Lower lobe of right lung (tissue), 2 donors: Measurements from ENCODE around the gene NRN1L. TPM values are rescaled to one million over a fixed set of nuclear protein-coding genes. Genes with fewer than 3 reads are reported as not detected.

Source experiments
- ATAC-seq, 2 donors: fragments of 200-7000 bp; cut with Tn5 transposase; one replicate each; pipeline ENCODE4 v1.9.1; 2020 to 2022; ENCODE audit warnings: mild to moderate bottlenecking in 2 of 2, moderate library complexity in 2 of 2
- DNase-seq: peaks from one replicate; pipeline ENCODE4 v3.0.0-alpha.2; 2020
- H3K27ac ChIP-seq: fragments of 200-600 bp; one replicate; pipeline ENCODE4 v1.8.0; 2022
- H3K27me3 ChIP-seq: fragments of 200-600 bp; one replicate; pipeline ENCODE4 v1.8.0; 2022; ENCODE audit warnings: low read depth
- H3K36me3 ChIP-seq: fragments of 200-600 bp; one replicate; pipeline ENCODE4 v1.8.0; 2022; ENCODE audit warnings: mild to moderate bottlenecking
- H3K4me1 ChIP-seq: fragments of 200-600 bp; one replicate; pipeline ENCODE4 v1.8.0; 2022
- H3K4me3 ChIP-seq: fragments of 200-600 bp; one replicate; pipeline ENCODE4 v1.8.0; 2022; ENCODE audit warnings: mild to moderate bottlenecking
- H3K9me3 ChIP-seq: fragments of 200-600 bp; one replicate; pipeline ENCODE4 v1.8.0; 2022
- intact Hi-C: fragments of 100-400 bp; cut with DNase I; formaldehyde crosslinking; loops from one replicate; pipeline ENCODE4 v1.11.0; 2022
- total RNA-seq: library from RNA; stranded (reverse); fragmentation: NEBNext Ultra II Directional; extraction: Animal tissue kit (Norgen Biotek cat#: 25700); gene quantifications from one replicate; pipeline ENCODE4 v1.2.1, GENCODE V29; 2021
- TF ChIP-seq, protein P1 (sequence below): fragments of 200-600 bp; IDR thresholded peaks from one replicate; pipeline ENCODE4 v1.8.0; 2022; ENCODE audit warnings: antibody characterized with exemption, mild to moderate bottlenecking
- donor health status: DM: no; HTN: yes; CAD: no; lungs with severe emphysema.

Gene NRN1L
- total RNA-seq, 1 donor from 2014 or later: 1.7 TPM

DNA sequence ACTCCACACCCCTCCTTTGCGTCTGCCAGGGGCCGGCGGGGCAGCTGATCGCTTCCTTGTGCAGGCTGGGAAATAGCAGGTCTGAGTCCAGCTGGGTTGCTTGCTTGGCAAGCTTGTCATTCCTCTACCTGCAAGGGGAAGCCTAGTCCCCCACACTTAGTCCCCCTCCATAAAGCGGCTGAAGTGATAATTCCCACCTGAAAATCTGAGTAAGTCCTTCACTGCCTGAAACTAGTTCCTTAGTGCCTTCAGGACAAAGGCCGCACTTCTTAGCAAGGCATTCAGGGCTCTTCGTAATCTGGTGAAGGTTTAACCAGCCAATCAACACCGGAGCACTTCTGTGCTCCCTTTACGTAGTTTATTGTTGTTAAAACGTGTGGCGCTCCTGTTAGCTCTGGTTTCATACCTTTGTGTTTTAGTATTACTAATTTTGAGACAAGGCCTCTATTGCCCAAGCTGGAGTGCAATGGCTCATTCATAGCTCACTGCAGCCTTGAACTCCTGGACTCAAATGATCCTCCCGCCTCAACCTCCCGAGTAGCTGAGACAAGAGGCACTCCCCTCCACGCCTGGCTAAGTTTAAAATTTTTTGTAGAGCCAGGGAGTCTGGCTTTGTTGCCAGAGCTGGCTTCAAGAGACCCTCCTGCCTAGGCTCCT lies 9.2 kb downstream of the NRN1L start:
- Histone ChIP-seq H3K4me1 (peaks cover 60% of the 10 kb centered on the region), H3K9me3 (no peaks in the 10 kb centered on the region), H3K27me3 (no peaks in the 10 kb centered on the region), H3K4me3 (peak overlapping the region; percentile 92), H3K36me3 (no peaks in the 10 kb centered on the region), H3K27ac (peak overlapping the region; percentile 97)
- no peak for DNase-seq
- peak in 1 of 2 donors; percentile 1 for ATAC-seq
- intact Hi-C loops: no loop called here
- TF ChIP-seq, protein P1, sequence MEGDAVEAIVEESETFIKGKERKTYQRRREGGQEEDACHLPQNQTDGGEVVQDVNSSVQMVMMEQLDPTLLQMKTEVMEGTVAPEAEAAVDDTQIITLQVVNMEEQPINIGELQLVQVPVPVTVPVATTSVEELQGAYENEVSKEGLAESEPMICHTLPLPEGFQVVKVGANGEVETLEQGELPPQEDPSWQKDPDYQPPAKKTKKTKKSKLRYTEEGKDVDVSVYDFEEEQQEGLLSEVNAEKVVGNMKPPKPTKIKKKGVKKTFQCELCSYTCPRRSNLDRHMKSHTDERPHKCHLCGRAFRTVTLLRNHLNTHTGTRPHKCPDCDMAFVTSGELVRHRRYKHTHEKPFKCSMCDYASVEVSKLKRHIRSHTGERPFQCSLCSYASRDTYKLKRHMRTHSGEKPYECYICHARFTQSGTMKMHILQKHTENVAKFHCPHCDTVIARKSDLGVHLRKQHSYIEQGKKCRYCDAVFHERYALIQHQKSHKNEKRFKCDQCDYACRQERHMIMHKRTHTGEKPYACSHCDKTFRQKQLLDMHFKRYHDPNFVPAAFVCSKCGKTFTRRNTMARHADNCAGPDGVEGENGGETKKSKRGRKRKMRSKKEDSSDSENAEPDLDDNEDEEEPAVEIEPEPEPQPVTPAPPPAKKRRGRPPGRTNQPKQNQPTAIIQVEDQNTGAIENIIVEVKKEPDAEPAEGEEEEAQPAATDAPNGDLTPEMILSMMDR: no peak

DNA sequence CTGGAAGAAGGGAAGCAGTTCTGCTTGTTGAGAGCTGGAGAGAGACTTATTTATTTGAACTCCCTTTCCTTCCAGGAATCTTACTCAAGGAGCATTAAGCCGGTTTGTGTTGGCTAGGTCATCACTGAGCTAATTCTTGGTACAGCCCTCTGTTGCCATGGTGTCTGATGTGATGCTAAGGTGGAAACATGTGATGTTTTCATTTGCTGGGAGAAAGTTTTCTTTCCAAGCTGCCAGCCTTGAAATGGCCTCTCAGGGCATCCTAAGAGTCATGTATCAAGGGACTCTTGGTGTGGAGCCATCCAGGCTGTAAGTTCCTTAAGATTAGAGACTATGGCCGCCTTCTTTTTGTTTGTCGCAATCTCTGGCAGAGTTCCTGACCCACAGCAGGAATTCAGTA lies 12.5 kb downstream of the NRN1L start:
- Histone ChIP-seq H3K9me3 (no peaks in the 10 kb centered on the region), H3K4me1 (peaks cover 63% of the 10 kb centered on the region), H3K27me3 (no peaks in the 10 kb centered on the region), H3K27ac (peak overlapping the region; percentile 18), H3K4me3 (no peak overlapping the region), H3K36me3 (peaks cover 14% of the 10 kb centered on the region)
- TF ChIP-seq, protein P1: no peak
- no peak for DNase-seq
- intact Hi-C loops: no loop called here
- ATAC-seq: peak in 1 of 2 donors; percentile 8

DNA sequence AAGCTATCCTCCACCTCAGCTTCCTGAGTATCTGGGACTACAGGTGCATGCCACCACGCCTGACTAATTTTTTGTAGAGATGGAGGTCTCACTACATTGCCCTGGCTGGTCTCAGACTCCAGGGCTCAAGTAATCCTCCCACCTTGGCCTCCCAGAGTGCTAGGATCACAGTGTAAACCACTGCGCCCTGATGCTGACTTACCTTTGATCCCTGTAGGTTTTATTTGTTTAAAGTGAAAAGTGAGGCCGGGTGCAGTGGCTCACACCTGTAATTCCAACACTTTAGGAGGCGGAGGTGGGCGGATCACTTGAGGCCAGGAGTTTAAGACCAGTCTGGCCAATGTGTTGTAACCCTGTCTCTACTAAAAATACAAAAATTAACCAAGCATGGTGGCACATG lies 17.0 kb downstream of the NRN1L start:
- Histone ChIP-seq H3K27ac (no peak overlapping the region), H3K27me3 (no peaks in the 10 kb centered on the region), H3K36me3 (peaks cover 28% of the 10 kb centered on the region), H3K4me3 (no peak overlapping the region), H3K4me1 (peaks cover 26% of the 10 kb centered on the region), H3K9me3 (no peaks in the 10 kb centered on the region)
- DNase-seq: no peak
- intact Hi-C loops: no loop called here
- TF ChIP-seq, protein P1: no peak
- no peak for ATAC-seq

DNA sequence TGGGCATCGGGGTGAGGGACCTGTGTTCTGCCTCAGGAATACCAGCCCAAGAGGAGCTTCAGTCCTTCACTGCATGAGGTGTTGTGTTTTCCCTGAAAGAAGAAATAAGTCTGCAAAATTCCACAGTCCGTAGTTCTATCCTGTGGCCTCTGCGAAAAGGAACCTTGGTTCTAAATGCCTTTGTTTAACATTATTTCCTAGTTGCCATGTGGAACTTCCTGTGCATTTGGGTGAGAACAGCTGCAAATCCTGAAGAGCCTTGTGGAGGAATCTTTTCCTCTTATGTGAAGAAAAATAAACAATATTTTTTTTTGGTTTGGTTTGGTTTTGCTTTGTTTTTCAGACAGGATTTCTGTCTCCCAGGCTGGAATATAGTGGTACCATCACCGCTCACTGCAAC lies 18.1 kb downstream of the NRN1L start:
- Histone ChIP-seq H3K36me3 (peaks cover 28% of the 10 kb centered on the region), H3K4me3 (no peak overlapping the region), H3K4me1 (peaks cover 15% of the 10 kb centered on the region), H3K9me3 (no peaks in the 10 kb centered on the region), H3K27ac (peak overlapping the region; percentile 34), H3K27me3 (no peaks in the 10 kb centered on the region)
- DNase-seq (no peak), ATAC-seq (no peak)
- TF ChIP-seq, protein P1: no peak
- intact Hi-C loops: no loop called here

DNA sequence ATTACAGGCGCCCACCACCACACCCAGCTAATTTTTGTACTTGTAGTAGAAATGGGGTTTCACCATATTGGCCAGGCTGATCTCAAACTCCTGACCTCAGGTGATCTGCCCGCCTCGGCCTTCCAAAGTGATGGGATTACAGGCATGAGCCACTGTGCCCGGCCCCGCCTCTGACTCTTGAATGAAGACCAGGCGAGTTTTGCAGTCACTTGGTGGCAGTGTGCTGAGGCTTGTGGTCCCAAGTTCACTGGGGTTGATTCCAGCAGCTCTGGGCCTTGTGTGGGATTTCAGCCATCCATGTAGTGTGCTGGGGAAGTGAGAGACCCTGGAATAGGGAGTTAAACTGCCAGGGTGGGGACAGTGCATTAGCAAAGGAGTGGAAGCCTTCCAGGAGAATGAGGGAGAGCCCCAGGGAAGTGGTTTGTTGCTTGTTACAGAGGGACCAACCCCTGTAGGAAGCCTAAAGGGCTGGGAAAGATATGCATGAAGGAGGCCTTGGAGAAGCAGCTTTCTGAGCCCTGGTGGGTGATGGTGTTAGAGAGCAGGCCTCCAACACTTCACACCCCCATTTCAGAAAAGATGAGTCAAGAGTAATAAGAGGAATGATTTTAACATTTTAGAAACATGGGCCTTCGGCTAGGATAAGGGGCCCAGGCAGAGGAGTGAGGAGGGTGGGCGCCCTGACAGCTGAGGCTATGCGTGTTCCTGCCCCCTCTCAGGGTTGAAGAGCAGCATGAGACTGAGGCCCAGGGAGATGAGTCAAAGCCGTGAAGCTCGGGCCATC lies 22.9 kb downstream of the NRN1L start:
- ATAC-seq (no peak), DNase-seq (no peak)
- Histone ChIP-seq H3K9me3 (no peaks in the 10 kb centered on the region), H3K36me3 (peaks cover 49% of the 10 kb centered on the region), H3K4me3 (no peak overlapping the region), H3K27me3 (no peaks in the 10 kb centered on the region), H3K27ac (no peak overlapping the region), H3K4me1 (no peaks in the 10 kb centered on the region)
- TF ChIP-seq, protein P1: no peak
- intact Hi-C loops: no loop called here
